ENCODE data around the gene TCOF1. TPM values are rescaled to one million over a fixed set of nuclear protein-coding genes. Genes with fewer than 3 reads are reported as not detected.

TCOF1 gene
- total and polyA plus RNA-seq, 3 donors from 2014 or later = 22.9 to 52.8 (median 46.6) TPM

DNA sequence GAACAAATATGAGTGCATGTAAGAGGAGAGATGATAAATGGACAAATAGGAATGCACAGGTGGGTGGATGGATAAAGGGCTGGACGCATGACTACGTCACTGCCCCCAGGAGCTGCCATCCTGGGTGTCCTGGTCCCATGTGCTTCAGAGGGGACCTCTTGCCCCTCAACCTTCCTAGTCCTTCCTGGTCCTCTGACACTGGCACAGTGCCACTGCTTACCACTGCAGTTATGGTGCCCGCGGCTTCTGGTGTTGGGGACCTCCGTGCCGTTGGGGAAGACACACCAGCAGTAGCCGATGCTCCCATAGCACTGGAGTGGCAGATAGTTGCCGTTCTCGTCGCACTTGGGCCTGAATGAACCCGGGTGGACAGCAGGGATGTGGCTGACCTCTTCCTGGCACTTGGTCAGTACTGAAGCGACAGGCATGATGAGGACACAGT is 45.4 kb downstream of the TCOF1 start:
- H3K9me3 ChIP-seq = no peaks in the 10 kb centered on the region
- DNase-seq = no peak
- H3K27me3 ChIP-seq = no peaks in the 10 kb centered on the region
- intact Hi-C loops (cut with DNase I; ENCODE audit: low total_unique reads) = no loop called here
- no peak overlapping the region for H3K27ac ChIP-seq
- H3K4me3 ChIP-seq = no peak overlapping the region
- no peaks in the 10 kb centered on the region for H3K36me3 ChIP-seq (ENCODE audit: low read depth, missing control alignments)
- 83 to 96% methylated on average over 4 to 12 of the region's 12 CpGs for WGBS, 2 donors
- no peaks in the 10 kb centered on the region for H3K4me1 ChIP-seq
- TF ChIP-seq CTCF (IDR thresholded peaks at IDR 0.05) (no peak), POLR2A (IDR thresholded peaks at IDR 0.05) (no peak)

GRCh38 chr5:150404121-150404520 is 46.6 kb downstream of the TCOF1 start:
- Histone ChIP-seq H3K27me3 (no peaks in the 10 kb centered on the region), H3K9me3 (no peaks in the 10 kb centered on the region), H3K4me3 (no peak overlapping the region), H3K36me3 (ENCODE audit: low read depth, missing control alignments) (no peaks in the 10 kb centered on the region), H3K4me1 (no peaks in the 10 kb centered on the region), H3K27ac (no peak overlapping the region)
- 53 to 62% methylated on average over 4 to 5 of the region's 5 CpGs for WGBS, 2 donors
- intact Hi-C loops (cut with DNase I; ENCODE audit: low total_unique reads) = no loop called here
- peak; percentile 34 for DNase-seq
- TF ChIP-seq POLR2A (IDR thresholded peaks at IDR 0.05) (no peak), CTCF (IDR thresholded peaks at IDR 0.05) (no peak)

DNA sequence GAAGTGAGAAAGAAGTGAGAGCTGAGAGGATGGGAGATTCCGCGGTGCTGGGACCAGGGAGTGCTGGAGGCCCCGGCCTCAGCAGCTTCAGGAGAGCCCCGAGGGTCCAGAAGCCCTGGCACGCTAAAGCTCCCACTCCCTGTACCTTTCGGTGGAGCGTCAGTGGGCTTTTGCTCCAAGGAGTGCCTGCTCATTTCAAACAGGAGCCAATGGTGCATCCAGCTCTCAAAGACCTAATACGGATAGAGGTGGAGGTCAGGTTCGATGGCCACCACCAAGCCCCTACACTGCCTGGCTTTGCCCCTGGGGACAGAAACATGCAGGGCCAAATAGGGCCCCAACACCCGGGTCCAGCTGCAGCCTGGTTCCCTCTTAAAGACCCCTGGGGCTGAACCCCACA is 47.0 kb downstream of the TCOF1 start:
- H3K27me3 ChIP-seq = no peaks in the 10 kb centered on the region
- no peak for DNase-seq
- no peaks in the 10 kb centered on the region for H3K9me3 ChIP-seq
- H3K36me3 ChIP-seq (ENCODE audit: low read depth, missing control alignments) = no peaks in the 10 kb centered on the region
- 82 to 88% methylated on average over 10 of the region's 10 CpGs for WGBS, 2 donors
- TF ChIP-seq CTCF (IDR thresholded peaks at IDR 0.05) (no peak), POLR2A (IDR thresholded peaks at IDR 0.05) (no peak)
- intact Hi-C loops (cut with DNase I; ENCODE audit: low total_unique reads) = no loop called here
- no peak overlapping the region for H3K27ac ChIP-seq
- no peak overlapping the region for H3K4me3 ChIP-seq
- H3K4me1 ChIP-seq = no peaks in the 10 kb centered on the region

DNA sequence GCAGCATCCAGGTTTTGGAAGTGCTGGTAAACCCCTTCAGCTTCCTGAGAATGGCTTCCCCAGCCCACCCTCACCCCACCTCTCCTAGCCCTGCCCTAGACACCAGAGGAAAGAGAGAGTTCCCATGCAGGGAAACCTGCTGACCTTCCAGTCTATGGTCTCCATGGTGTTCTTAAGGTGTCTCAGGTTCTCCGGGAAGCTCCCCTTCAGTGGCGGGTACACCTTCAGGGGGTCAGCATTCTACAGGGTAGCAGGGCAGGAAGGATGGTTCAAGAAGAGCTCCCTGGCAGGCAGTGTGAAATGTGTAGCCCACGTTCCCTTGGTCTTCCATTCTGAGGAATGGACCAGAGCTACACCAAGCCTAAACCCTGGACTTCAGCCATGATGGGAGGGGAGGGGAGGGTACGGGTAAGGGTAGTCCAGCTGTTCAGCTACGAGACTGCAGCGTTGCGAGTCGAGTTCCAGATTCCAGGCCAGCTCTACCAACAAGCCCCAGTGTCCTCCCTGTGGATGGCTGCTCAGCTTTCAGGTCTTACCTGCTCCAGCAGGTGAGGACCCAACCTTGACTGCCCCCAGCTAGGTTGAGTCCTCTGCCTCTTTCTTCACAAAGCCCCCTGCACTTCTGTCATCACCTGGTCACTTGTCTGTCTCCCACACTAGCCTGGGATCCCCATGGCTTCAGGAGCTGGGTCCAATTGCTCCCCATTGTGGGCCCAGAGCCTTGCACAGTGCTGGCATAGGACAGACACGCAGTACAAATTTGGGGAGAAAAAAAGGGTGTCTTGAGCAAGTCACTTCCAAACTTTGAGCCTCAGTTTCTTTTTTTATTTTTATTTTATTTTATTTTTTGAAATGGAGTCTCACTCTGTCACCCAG is 47.7 kb downstream of the TCOF1 start:
- H3K36me3 ChIP-seq (ENCODE audit: low read depth, missing control alignments) = no peaks in the 10 kb centered on the region
- H3K9me3 ChIP-seq = no peaks in the 10 kb centered on the region
- H3K27me3 ChIP-seq = no peaks in the 10 kb centered on the region
- no peak overlapping the region for H3K27ac ChIP-seq
- DNase-seq = no peak
- TF ChIP-seq CTCF (IDR thresholded peaks at IDR 0.05) = no peak
- TF ChIP-seq POLR2A (IDR thresholded peaks at IDR 0.05) = no peak
- H3K4me3 ChIP-seq = no peak overlapping the region
- H3K4me1 ChIP-seq = peaks cover 3% of the 10 kb centered on the region
- 85 to 95% methylated on average over 6 to 9 of the region's 9 CpGs for WGBS, 2 donors
- intact Hi-C loops (cut with DNase I; ENCODE audit: low total_unique reads) = no loop called here
